ENCODE data around the gene TRIM10.

TRIM10 gene

GRCh38 chr6:30207619-30208295, 46.7 kb upstream of the TRIM10 start (continued):
- TF ChIP-seq ZNF518A (tag by site-specific recombination; conservative IDR thresholded peaks at IDR 0.05; ENCODE audit: low read depth), result no peak

- POLR2A ChIA-PET, result interaction anchor here (1.3 kb wide), 1 partner anchor 105 kb away, joined by 3 read pairs; no protein-coding TSS in a partner anchor
- H3K9me3 ChIP-seq (ENCODE audit: control insufficient read depth, insufficient read depth, low read depth, low read length), result no peaks in the 10 kb centered on the region
- no peak overlapping the region for H3K4me3 ChIP-seq (ENCODE audit: low read depth, low read length)
- CTCF ChIA-PET, result interaction anchor here (1.0 to 2.5 kb wide), 5 partner anchors 13 to 355 kb away, joined by 3 to 14 read pairs (median 3); no protein-coding TSS in a partner anchor
- peaks cover 6 to 7% of the 10 kb centered on the region in 2 experiments; a peak in 2 of 3 replicates for H3K36me3 ChIP-seq (ENCODE audit: control insufficient read depth in 2 of 2, insufficient read depth in 1 of 2, low read length in 2 of 2)
- H3K4me1 ChIP-seq (ENCODE audit: control insufficient read depth, insufficient read depth, low read length), result peaks cover 43% of the 10 kb centered on the region
- H3K27ac ChIP-seq (ENCODE audit: extremely low read depth, low read depth, low read length), result no peak overlapping the region
- TF ChIP-seq SCRT2 (tag by site-specific recombination; IDR thresholded peaks at IDR 0.05) (peak; percentile 89), SCRT1 (tag by site-specific recombination; IDR thresholded peaks at IDR 0.05; ENCODE audit: borderline replicate concordance) (0 out of 2 replicates have a peak, but pooled peaks have one; percentile 29), MEIS1 (CRISPR knock-in tag; IDR thresholded peaks at IDR 0.05; ENCODE audit: borderline replicate concordance) (no peak), ZNF777 (tag by site-specific recombination; IDR thresholded peaks at IDR 0.05; ENCODE audit: borderline replicate concordance) (no peak), PRDM1 (tag by site-specific recombination; IDR thresholded peaks at IDR 0.05) (peak; percentile 68), ZBTB7A (tag by site-specific recombination; IDR thresholded peaks at IDR 0.05; ENCODE audit: low read depth) (no peak), GLI4 (tag by site-specific recombination; IDR thresholded peaks at IDR 0.05) (no peak), ZNF449 (tag by site-specific recombination; IDR thresholded peaks at IDR 0.05) (no peak), ZNF76 (tag by site-specific recombination; IDR thresholded peaks at IDR 0.05; ENCODE audit: borderline replicate concordance, low read depth) (no peak), ZNF280D (tag by site-specific recombination; IDR thresholded peaks at IDR 0.05) (no peak)
Observed at GRCh38 chr6:30206799-30207618, 46.0 kb upstream of the TRIM10 start.
